HG02763 (cell line): ENCODE measurements around the gene ZNF146.
"Not testable (repeated sequence)": the region's sequence is repeated elsewhere in the genome, so short reads cannot be mapped to it uniquely, and the experiment has no call there.

Source experiments
- ATAC-seq: cut with Tn5 transposase; IDR thresholded peaks from one replicate; pipeline ENCODE4 v1.9.1; 2021; ENCODE audit warnings: mild to moderate bottlenecking, moderate library complexity; ENCODE audit not compliant: unreplicated experiment

Gene ZNF146

GRCh38 chr19:36269295-36269694 is 54.4 kb downstream of the ZNF146 start:
- not testable (repeated sequence) for ATAC-seq
